GM20000 (cell line): ENCODE results near the gene TENM3.

ENCODE experiments used
- DNase-seq: peaks from one replicate; pipeline ENCODE4 v3.0.0; 2012; ENCODE audit warnings: low spot score
- CTCF ChIP-seq: IDR thresholded peaks from 2 replicates; pipeline ENCODE4 v1.5.1; 2012; ENCODE audit warnings: mild to moderate bottlenecking, control low read depth; ENCODE audit errors: extremely low read depth, missing control alignments

The TENM3 gene

GRCh38 chr4:182653596-182653995 is 410.4 kb downstream of the TENM3 start:
- TF ChIP-seq CTCF, result no peak
- DNase-seq, result no peak

- no peak for TF ChIP-seq CTCF
- no peak for DNase-seq
These were observed 412.1 kb downstream of the TENM3 start for GRCh38 chr4:182655340-182655739.

GRCh38 chr4:182662551-182662950 is 419.3 kb downstream of the TENM3 start:
- no peak for TF ChIP-seq CTCF
- no peak for DNase-seq

GRCh38 chr4:182671231-182671630 is 428.0 kb downstream of the TENM3 start:
- DNase-seq, result no peak
- no peak for TF ChIP-seq CTCF

GRCh38 chr4:182671749-182672148 is 428.5 kb downstream of the TENM3 start:
- DNase-seq, result no peak
- TF ChIP-seq CTCF, result no peak

- DNase-seq, result no peak
- TF ChIP-seq CTCF, result no peak
These were observed 435.4 kb downstream of the TENM3 start for GRCh38 chr4:182678590-182678989.

- TF ChIP-seq CTCF, result no peak
- DNase-seq, result no peak
These were observed 436.3 kb downstream of the TENM3 start for GRCh38 chr4:182679533-182679932.
